Osteoblast (primary cell): ENCODE measurements around the gene MYH11. TPM values are rescaled to one million over a fixed set of nuclear protein-coding genes. Genes with fewer than 3 reads are reported as not detected.

ENCODE experiments used
- DNase-seq: peaks from one replicate; pipeline ENCODE4 v3.0.0; 2011; ENCODE audit warnings: low spot score, mixed read lengths; ENCODE audit not compliant: insufficient read length; ENCODE audit errors: missing footprints
- H2AFZ ChIP-seq: 2 replicates; pipeline ENCODE4 v1.6.0; 2011; ENCODE audit warnings: mild to moderate bottlenecking, low read length
- H3K27ac ChIP-seq: 2 replicates; pipeline ENCODE4 v1.5.1; 2011; ENCODE audit warnings: mild to moderate bottlenecking, low read depth, low read length, moderate library complexity
- H3K27me3 ChIP-seq: 2 replicates; pipeline ENCODE4 v1.6.0; 2012; ENCODE audit warnings: mild to moderate bottlenecking, control low read depth, inconsistent platforms, low read length, moderate library complexity; ENCODE audit not compliant: insufficient read depth
- H3K36me3 ChIP-seq: 2 replicates; pipeline ENCODE4 v1.5.1; 2011; ENCODE audit warnings: mild to moderate bottlenecking, low read length, control low read depth, moderate library complexity; ENCODE audit not compliant: insufficient read depth
- H3K4me1 ChIP-seq: 2 replicates; pipeline ENCODE4 v1.5.1; 2011; ENCODE audit warnings: mild to moderate bottlenecking, low read length, control low read depth, moderate library complexity; ENCODE audit not compliant: insufficient read depth
- H3K4me2 ChIP-seq: 2 replicates; pipeline ENCODE4 v1.6.0; 2011; ENCODE audit warnings: mild to moderate bottlenecking, low read length; ENCODE audit not compliant: insufficient read depth
- H3K4me3 ChIP-seq: fragments of 200-600 bp; sonication (generic); 3 replicates; pipeline ENCODE4 v1.5.1; 2012; ENCODE audit warnings: mild to moderate bottlenecking, low read length, inconsistent platforms; ENCODE audit not compliant: insufficient read depth
- H3K79me2 ChIP-seq: 2 replicates; pipeline ENCODE4 v1.6.0; 2012; ENCODE audit warnings: mild to moderate bottlenecking, low read length, control low read depth, inconsistent platforms; ENCODE audit not compliant: insufficient read depth
- H3K9me3 ChIP-seq: 2 replicates; pipeline ENCODE4 v1.5.1; 2011; ENCODE audit warnings: low read depth, low read length, control low read depth
- H4K20me1 ChIP-seq: 2 replicates; pipeline ENCODE4 v1.6.0; 2012; ENCODE audit warnings: mild to moderate bottlenecking, low read length, control low read depth; ENCODE audit not compliant: insufficient read depth
- CTCF ChIP-seq: IDR thresholded peaks from 2 replicates; pipeline ENCODE4 v1.5.1; 2011; ENCODE audit warnings: mild to moderate bottlenecking, low read depth, low read length, moderate library complexity; ENCODE audit errors: extremely low read depth
- total RNA-seq: library from RNA; depleted of rRNA; stranded (reverse); fragments of >200 nt; gene quantifications from 2 replicates; pipeline ENCODE4 v1.2.3, GENCODE V29; 2012

The MYH11 gene
- total RNA-seq, 1 donor, result under 0.01 TPM

DNA sequence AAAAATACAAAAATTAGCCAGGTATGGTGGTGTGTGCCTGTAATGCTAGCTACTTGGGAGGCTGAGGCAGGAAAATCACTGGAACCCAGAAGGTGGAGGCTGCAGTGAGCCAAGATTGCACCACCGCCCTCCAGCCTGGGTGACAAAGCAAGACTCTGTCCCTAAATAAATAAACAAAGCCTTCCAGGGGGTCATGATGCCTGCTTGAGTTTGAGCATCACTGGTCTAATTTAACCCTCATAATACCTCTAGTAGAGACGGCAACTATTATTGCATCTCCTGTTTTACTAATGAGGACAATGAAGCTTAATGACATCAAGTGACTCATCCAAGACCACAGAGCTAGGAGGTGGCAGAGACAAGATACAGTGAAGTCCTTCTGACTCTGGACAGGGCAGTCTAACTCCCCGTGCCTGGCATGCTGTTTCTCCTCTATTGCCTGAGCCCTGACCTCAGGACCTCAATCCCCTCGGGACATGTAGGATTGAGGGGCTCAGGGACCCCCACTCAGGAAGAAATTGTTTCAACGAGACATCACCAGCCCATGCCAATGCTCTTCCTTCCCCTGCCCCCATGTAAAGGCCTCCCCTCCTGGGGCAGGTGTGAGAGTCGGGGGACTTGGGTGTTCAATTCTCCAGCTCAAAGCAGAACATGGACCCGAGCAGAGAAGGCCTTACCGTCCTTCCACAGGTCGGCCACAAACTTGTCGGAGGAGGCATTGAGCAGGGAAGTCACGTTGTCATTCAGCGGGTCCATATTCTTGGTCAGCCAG lies 103.9 kb downstream of the MYH11 start:
- no peaks in the 10 kb centered on the region for H3K9me3 ChIP-seq
- no peak overlapping the region for H3K27ac ChIP-seq
- no peak overlapping the region for H3K4me2 ChIP-seq
- no peak for TF ChIP-seq CTCF
- no peaks in the 10 kb centered on the region for H4K20me1 ChIP-seq
- no peaks in the 10 kb centered on the region for H3K79me2 ChIP-seq
- H2AFZ ChIP-seq, result no peak overlapping the region
- H3K4me3 ChIP-seq, result no peak overlapping the region
- H3K36me3 ChIP-seq, result no peaks in the 10 kb centered on the region
- no peak for DNase-seq
- H3K27me3 ChIP-seq, result no peaks in the 10 kb centered on the region
- no peaks in the 10 kb centered on the region for H3K4me1 ChIP-seq

DNA sequence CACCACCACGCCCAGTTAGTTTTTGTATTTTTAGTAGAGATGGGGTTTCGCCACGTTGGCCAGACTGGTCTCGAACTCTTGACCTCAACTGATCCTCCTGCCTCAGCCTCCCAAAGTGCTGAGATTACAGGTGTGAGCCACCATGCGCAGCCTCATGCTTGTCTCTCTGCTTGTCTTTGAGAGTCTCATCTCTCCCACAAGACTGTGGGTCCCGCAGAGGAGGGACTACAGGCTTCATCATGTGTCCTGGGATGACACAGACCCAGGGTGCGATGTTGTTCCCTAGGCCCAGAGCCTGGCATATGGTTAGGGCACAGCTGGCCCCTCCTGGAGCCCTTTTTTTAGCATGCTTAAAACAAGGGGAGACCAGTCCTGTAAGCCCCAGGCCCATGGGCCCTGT lies 104.9 kb downstream of the MYH11 start:
- H3K4me1 ChIP-seq, result no peaks in the 10 kb centered on the region
- TF ChIP-seq CTCF, result no peak
- no peak overlapping the region for H3K4me3 ChIP-seq
- no peaks in the 10 kb centered on the region for H3K9me3 ChIP-seq
- H3K79me2 ChIP-seq, result no peaks in the 10 kb centered on the region
- H3K27ac ChIP-seq, result no peak overlapping the region
- no peaks in the 10 kb centered on the region for H3K27me3 ChIP-seq
- H3K4me2 ChIP-seq, result no peak overlapping the region
- no peaks in the 10 kb centered on the region for H3K36me3 ChIP-seq
- no peak overlapping the region for H2AFZ ChIP-seq
- H4K20me1 ChIP-seq, result no peaks in the 10 kb centered on the region
- DNase-seq, result no peak

- no peak overlapping the region for H2AFZ ChIP-seq
- no peak overlapping the region for H3K4me3 ChIP-seq
- no peak overlapping the region for H3K4me2 ChIP-seq
- no peak for DNase-seq
- no peaks in the 10 kb centered on the region for H3K4me1 ChIP-seq
- no peak overlapping the region for H3K27ac ChIP-seq
- H3K9me3 ChIP-seq, result no peaks in the 10 kb centered on the region
- no peaks in the 10 kb centered on the region for H4K20me1 ChIP-seq
- TF ChIP-seq CTCF, result no peak
- no peaks in the 10 kb centered on the region for H3K36me3 ChIP-seq
- H3K27me3 ChIP-seq, result no peaks in the 10 kb centered on the region
- H3K79me2 ChIP-seq, result no peaks in the 10 kb centered on the region
Measured at GRCh38 chr16:15749985-15750384, 106.8 kb downstream of the MYH11 start.

- TF ChIP-seq CTCF, result no peak
- H3K27ac ChIP-seq, result no peak overlapping the region
- H3K4me3 ChIP-seq, result no peak overlapping the region
- no peak overlapping the region for H2AFZ ChIP-seq
- H3K27me3 ChIP-seq, result no peaks in the 10 kb centered on the region
- no peak overlapping the region for H3K4me2 ChIP-seq
- no peaks in the 10 kb centered on the region for H3K4me1 ChIP-seq
- no peaks in the 10 kb centered on the region for H3K36me3 ChIP-seq
- H4K20me1 ChIP-seq, result no peaks in the 10 kb centered on the region
- DNase-seq, result no peak
- no peaks in the 10 kb centered on the region for H3K9me3 ChIP-seq
- no peaks in the 10 kb centered on the region for H3K79me2 ChIP-seq
Measured at GRCh38 chr16:15749371-15749770, 107.5 kb downstream of the MYH11 start.
